Measurements from ENCODE around the gene IFT80.
"Not testable (repeated sequence)": the region's sequence is repeated elsewhere in the genome, so short reads cannot be mapped to it uniquely, and the experiment has no call there.

The IFT80 gene

GRCh38 chr3:160400030-160400701, 1.1 kb upstream of the IFT80 start:
- no peak for DNase-seq

- no peak for DNase-seq
Observed at GRCh38 chr3:160398820-160399124, 253 bp downstream of the IFT80 start.

DNA sequence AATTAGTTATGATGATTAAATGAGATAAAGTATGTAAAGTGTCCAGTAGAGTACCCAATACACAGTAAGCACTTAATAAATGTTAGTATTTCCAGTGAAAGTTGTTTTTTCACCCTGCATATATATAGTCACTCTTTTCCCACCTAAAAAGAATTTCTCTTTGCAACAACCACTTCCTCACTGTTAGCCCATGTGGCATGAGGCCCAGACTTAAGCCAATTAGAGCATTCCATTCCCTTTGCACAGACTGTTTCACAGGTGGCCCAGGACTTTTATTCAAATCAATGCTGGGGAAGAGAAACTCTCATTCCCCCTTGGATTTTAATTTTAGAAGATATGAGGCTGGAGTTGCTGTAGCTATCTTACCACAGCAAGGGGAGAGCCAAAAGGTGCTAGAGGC, 3.7 kb downstream of the IFT80 start:
- DNase-seq, result peak; percentile 16

- no peak for DNase-seq
Observed at GRCh38 chr3:160394009-160394392, 5.0 kb downstream of the IFT80 start.

DNA sequence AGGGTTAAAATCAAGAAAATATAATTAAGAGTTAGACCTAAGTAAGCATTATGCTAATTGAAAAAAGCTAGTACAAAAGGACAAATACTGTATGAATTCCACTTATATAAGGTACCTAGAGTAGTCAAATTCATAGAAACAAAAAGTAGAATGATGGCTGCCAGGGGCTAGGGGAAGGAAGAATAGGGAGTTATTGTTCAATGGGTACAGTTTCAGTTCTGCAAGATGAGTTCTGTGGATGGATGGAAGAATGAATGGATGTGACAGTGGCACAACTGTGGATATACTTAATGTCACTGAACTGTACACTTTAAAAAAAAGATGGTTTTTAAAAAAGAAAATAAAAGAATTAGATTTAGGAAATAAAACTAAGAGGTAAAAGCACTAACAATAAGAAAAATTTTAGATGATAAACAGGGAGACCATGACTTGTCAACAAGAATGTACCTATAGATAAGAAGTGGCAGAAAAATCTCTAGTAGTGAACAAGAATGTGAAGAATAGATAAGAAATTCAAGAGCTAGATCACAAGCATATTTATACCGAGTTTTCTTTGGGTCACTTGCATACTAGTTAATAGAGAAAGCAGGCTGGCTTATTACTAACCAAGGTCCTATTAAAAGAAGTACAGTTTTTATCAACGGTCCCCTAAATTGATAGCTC, 5.5 kb downstream of the IFT80 start:
- no peak for DNase-seq

DNA sequence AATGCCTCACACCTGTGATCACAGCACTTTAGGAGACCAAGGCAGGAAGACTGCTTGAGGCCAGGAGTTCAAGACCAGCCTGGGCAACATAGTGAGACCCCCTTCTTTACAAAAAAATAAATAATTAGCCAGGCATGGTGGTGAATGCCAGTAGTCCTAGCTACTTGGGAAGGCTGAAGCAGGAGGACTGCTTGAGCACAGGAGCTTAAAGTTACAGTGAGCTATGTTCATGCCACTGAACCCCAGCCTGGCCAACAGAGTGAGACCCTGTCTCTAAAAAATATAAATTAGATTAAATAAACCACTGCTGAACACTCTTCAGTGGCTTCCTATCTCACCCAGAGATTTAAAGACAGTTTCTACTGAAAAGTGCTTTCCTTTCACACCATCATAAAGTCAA, 6.2 kb downstream of the IFT80 start:
- DNase-seq, result no peak

GRCh38 chr3:160390565-160391138, 8.4 kb downstream of the IFT80 start:
- DNase-seq, result no peak

- no peak for DNase-seq
Observed at GRCh38 chr3:160384639-160385318, 14.2 kb downstream of the IFT80 start.

DNA sequence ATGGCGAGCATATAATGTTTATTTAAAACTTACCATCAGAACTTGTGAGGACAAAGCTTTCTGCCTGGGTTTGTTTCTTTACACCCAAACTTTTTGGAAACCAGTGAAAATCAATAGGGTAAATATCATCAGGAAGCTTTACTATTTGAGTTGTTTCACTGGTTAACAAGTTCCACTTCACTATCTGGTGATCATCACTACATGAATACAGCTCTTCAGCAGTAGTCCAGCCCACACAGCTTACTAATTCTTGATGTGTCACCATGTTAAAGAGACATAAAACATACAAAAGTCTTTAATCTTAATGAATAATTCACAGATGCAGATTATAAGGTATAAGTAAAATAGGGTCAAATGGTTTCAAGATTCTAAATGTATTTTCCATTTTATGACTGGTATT, 17.6 kb downstream of the IFT80 start:
- DNase-seq, result no peak

- DNase-seq, result no peak
Observed at GRCh38 chr3:160379628-160380214, 19.3 kb downstream of the IFT80 start.

GRCh38 chr3:160378331-160379109, 20.5 kb downstream of the IFT80 start:
- DNase-seq, result no peak

DNA sequence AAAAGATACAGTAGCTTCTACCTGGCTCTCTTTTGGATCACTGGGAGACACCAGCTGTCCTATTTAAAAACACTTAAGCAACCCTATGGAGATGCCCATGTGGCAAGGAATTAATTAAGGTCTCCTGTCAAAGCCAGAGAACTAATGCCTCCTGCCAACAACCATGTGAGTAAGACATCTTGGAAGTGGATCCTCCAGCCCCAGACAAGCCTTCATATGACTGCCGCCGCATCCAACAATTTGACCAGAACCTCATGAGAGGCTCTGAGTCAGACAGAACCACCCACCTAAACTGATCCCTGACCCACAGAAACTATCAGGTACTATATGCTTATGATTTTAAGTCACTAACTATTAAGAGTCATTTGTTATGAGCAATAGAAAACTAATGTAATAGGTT, 22.3 kb downstream of the IFT80 start:
- DNase-seq, result peak; percentile 44

- DNase-seq, result no peak
Observed at GRCh38 chr3:160374925-160375324, 24.1 kb downstream of the IFT80 start.

DNA sequence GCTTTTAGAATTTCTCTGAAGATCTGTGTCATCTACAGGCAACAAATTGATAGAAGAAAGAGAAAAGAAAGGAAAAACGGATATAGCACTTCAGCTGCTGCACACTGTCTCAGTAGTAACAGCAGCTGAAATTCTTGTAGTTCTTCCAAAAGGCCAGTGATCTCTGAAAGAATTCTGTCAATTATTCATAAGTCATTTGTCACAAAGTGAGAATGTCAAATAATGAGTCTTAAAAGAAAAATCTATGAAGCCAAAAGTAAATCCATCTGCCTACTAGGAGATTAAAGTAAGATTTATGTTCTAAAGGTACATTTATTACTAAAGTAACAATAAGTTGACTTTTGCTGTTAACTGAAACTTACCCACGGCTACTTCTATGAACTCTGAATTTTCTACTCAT, 24.6 kb downstream of the IFT80 start:
- no peak for DNase-seq

GRCh38 chr3:160373655-160374054, 25.4 kb downstream of the IFT80 start:
- no peak for DNase-seq

- no peak for DNase-seq
Observed at GRCh38 chr3:160372780-160373179, 26.2 kb downstream of the IFT80 start.

- DNase-seq, result peak; percentile 68
Observed at GRCh38 chr3:160370987-160371857, 27.8 kb downstream of the IFT80 start.

- DNase-seq, result no peak
Observed at GRCh38 chr3:160369784-160370183, 29.2 kb downstream of the IFT80 start.

- no peak for DNase-seq
Observed at GRCh38 chr3:160368804-160369203, 30.2 kb downstream of the IFT80 start.

GRCh38 chr3:160365869-160366522, 33.0 kb downstream of the IFT80 start:
- no peak for DNase-seq

DNA sequence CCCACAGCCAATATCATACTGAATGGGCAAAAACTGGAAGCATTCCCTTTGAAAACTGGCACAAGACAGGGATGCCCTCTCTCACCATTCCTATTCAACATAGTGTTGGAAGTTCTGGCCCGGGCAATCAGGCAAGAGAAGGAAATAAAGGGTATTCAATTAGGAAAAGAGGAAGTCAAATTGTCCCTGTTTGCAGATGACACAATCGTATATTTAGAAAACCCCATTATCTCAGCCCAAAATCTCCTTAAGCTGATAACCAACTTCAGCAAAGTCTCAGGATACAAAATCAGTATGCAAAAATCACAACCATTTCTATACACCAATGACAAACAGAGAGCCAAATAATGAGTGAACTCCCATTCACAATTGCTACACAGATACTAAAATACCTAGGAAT, 36.1 kb downstream of the IFT80 start:
- DNase-seq, result not testable (repeated sequence)

All from NCI-H524 treated with DMSO at 0.1 percent for 48 hours (cell line).